ENCODE results near the gene RFC2.
"Not testable (repeated sequence)": the region's sequence is repeated elsewhere in the genome, so short reads cannot be mapped to it uniquely, and the experiment has no call there.

RFC2 gene

DNA sequence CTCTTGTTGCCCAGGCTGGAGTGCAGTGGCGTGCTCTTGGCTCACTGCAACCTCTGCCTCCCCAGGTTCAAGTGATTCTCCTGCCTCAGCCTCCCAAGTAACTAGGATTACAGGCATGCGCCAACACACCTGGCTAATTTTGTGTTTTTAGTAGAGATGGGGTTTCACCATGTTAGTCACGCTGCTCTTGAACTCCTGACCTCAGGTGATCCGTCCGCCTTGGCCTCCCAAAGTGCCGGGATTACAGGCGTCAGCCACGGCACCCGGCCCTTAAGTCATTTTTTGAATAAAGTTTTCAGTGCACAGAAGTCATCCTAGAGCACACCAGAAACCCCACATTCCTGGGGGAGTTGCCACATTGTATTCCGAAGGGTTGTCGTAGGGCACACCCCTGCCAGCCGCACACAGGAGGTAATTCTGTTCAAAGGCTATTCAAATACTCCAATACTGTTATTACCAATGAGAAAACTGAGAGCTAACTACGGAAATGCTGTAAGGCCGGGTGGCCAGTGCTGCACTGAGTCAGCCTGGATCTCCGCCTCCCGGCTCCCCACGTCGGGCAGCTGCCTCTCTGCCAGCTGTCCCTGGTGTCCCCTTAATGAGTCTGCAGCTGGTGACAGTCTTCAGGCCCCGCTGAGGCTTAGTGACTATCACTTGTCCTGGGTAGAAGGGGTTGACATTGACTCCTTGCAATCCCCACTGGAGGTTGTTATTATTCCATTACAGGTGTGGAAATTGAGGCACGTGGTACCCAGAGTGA is 8.6 kb upstream of the RFC2 start:
- peaks cover 27% of the 10 kb centered on the region for H3K4me1 ChIP-seq (ENCODE audit: control insufficient read depth, insufficient read depth, low read length, poor library complexity, severe bottlenecking)
- no peaks in the 10 kb centered on the region for H3K9me3 ChIP-seq (ENCODE audit: control insufficient read depth, low read length)
- 87 to 91% methylated on average over 17 to 18 of the region's 20 CpGs for WGBS, 2 experiments (ENCODE audit: insufficient coverage in 2 of 2)
- no peaks in the 10 kb centered on the region for H3K36me3 ChIP-seq (ENCODE audit: control insufficient read depth, insufficient read depth, low read length)
- H3K4me3 ChIP-seq (ENCODE audit: extremely low read depth, insufficient read depth, low read length, poor library complexity, severe bottlenecking): no peak overlapping the region
- H3K27ac ChIP-seq (ENCODE audit: low read depth, low read length, severe bottlenecking): no peak overlapping the region

DNA sequence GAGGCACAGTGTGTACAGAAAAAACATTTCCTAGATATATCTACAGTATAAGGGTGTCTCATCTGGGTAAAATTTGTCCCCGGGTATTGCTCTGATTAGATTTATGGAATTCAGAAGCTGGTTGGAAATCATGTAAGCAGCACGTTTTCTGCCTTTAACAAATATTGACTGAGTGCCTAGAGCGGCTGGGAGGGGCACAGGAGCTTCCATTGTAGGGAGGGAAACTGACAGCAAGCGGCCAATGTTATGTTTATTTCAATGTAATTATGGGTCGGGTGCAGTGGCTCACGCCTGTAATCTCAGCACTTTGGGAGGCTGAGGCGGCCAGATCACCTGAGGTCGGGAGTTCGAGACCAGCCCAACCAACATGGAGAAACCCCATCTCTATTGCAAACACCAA is 4.4 kb upstream of the RFC2 start:
- H3K4me1 ChIP-seq (ENCODE audit: control insufficient read depth, insufficient read depth, low read length, poor library complexity, severe bottlenecking): peaks cover 16% of the 10 kb centered on the region
- WGBS, 2 experiments (ENCODE audit: insufficient coverage in 2 of 2): 77 to 92% methylated on average over 5 to 6 of the region's 9 CpGs
- no peaks in the 10 kb centered on the region for H3K9me3 ChIP-seq (ENCODE audit: control insufficient read depth, low read length)
- H3K36me3 ChIP-seq (ENCODE audit: control insufficient read depth, insufficient read depth, low read length): no peaks in the 10 kb centered on the region
- no peak overlapping the region for H3K27ac ChIP-seq (ENCODE audit: low read depth, low read length, severe bottlenecking)
- no peak overlapping the region for H3K4me3 ChIP-seq (ENCODE audit: extremely low read depth, insufficient read depth, low read length, poor library complexity, severe bottlenecking)

- H3K27ac ChIP-seq (ENCODE audit: low read depth, low read length, severe bottlenecking): no peak overlapping the region
- H3K36me3 ChIP-seq (ENCODE audit: control insufficient read depth, insufficient read depth, low read length): peaks cover 10% of the 10 kb centered on the region
- no peak overlapping the region for H3K4me3 ChIP-seq (ENCODE audit: extremely low read depth, insufficient read depth, low read length, poor library complexity, severe bottlenecking)
- 91 to 96% methylated on average over 6 to 11 of the region's 12 CpGs for WGBS, 2 experiments (ENCODE audit: insufficient coverage in 2 of 2)
- no peaks in the 10 kb centered on the region for H3K9me3 ChIP-seq (ENCODE audit: control insufficient read depth, low read length)
- H3K4me1 ChIP-seq (ENCODE audit: control insufficient read depth, insufficient read depth, low read length, poor library complexity, severe bottlenecking): peaks cover 13% of the 10 kb centered on the region
Observed at GRCh38 chr7:74256491-74257408, 2.6 kb upstream of the RFC2 start.

GRCh38 chr7:74255461-74255860 is 1.3 kb upstream of the RFC2 start:
- H3K4me1 ChIP-seq (ENCODE audit: control insufficient read depth, insufficient read depth, low read length, poor library complexity, severe bottlenecking): peaks cover 13% of the 10 kb centered on the region
- WGBS, 2 experiments (ENCODE audit: insufficient coverage in 2 of 2): 98 to 100% methylated on average over 5 of the region's 6 CpGs
- peaks cover 20% of the 10 kb centered on the region for H3K36me3 ChIP-seq (ENCODE audit: control insufficient read depth, insufficient read depth, low read length)
- not testable (repeated sequence) for H3K9me3 ChIP-seq (ENCODE audit: control insufficient read depth, low read length); H3K27ac ChIP-seq (ENCODE audit: low read depth, low read length, severe bottlenecking)
- H3K4me3 ChIP-seq (ENCODE audit: extremely low read depth, insufficient read depth, low read length, poor library complexity, severe bottlenecking): peak overlapping the region; percentile 70

- Histone ChIP-seq H3K36me3 (ENCODE audit: control insufficient read depth, insufficient read depth, low read length) (peaks cover 25% of the 10 kb centered on the region), H3K4me1 (ENCODE audit: control insufficient read depth, insufficient read depth, low read length, poor library complexity, severe bottlenecking) (peaks cover 13% of the 10 kb centered on the region), H3K4me3 (ENCODE audit: extremely low read depth, insufficient read depth, low read length, poor library complexity, severe bottlenecking) (peak overlapping the region; percentile 70), H3K27ac (ENCODE audit: low read depth, low read length, severe bottlenecking) (peak overlapping the region; percentile 89), H3K9me3 (ENCODE audit: control insufficient read depth, low read length) (no peaks in the 10 kb centered on the region)
- 34 to 37% methylated on average over 18 of the region's 20 CpGs for WGBS, 2 experiments (ENCODE audit: insufficient coverage in 2 of 2)
Observed at GRCh38 chr7:74254858-74255379, 720 bp upstream of the RFC2 start.

DNA sequence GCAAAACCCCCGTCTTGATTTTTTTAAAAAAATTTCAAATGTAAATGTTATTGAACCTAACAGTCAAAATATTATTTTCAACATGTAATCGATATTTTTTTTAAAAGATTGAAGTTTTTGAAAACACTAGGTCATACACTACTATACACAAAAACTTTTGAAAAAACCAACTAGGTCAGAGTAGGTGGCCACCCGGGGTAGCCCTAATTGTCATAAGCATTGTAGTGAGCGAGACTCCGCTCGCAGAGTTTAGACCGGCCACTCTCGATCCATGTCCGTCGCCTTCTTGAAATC is 417 bp downstream of the RFC2 start:
- Histone ChIP-seq H3K4me3 (ENCODE audit: extremely low read depth, insufficient read depth, low read length, poor library complexity, severe bottlenecking) (peak overlapping the region; percentile 70), H3K36me3 (ENCODE audit: control insufficient read depth, insufficient read depth, low read length) (peaks cover 37% of the 10 kb centered on the region), H3K9me3 (ENCODE audit: control insufficient read depth, low read length) (no peaks in the 10 kb centered on the region), H3K27ac (ENCODE audit: low read depth, low read length, severe bottlenecking) (peak overlapping the region; percentile 89), H3K4me1 (ENCODE audit: control insufficient read depth, insufficient read depth, low read length, poor library complexity, severe bottlenecking) (peaks cover 13% of the 10 kb centered on the region)
- WGBS, 2 experiments (ENCODE audit: insufficient coverage in 2 of 2): 0% methylated on average over 8 of the region's 10 CpGs

- peaks cover 9% of the 10 kb centered on the region for H3K4me1 ChIP-seq (ENCODE audit: control insufficient read depth, insufficient read depth, low read length, poor library complexity, severe bottlenecking)
- H3K4me3 ChIP-seq (ENCODE audit: extremely low read depth, insufficient read depth, low read length, poor library complexity, severe bottlenecking): peak overlapping the region; percentile 70
- WGBS, 2 experiments (ENCODE audit: insufficient coverage in 2 of 2): 85 to 88% methylated on average over 7 of the region's 7 CpGs
- H3K27ac ChIP-seq (ENCODE audit: low read depth, low read length, severe bottlenecking): no peak overlapping the region
- no peaks in the 10 kb centered on the region for H3K9me3 ChIP-seq (ENCODE audit: control insufficient read depth, low read length)
- peaks cover 41% of the 10 kb centered on the region for H3K36me3 ChIP-seq (ENCODE audit: control insufficient read depth, insufficient read depth, low read length)
Observed at GRCh38 chr7:74253331-74253730, 868 bp downstream of the RFC2 start.

- no peaks in the 10 kb centered on the region for H3K9me3 ChIP-seq (ENCODE audit: control insufficient read depth, low read length)
- H3K4me1 ChIP-seq (ENCODE audit: control insufficient read depth, insufficient read depth, low read length, poor library complexity, severe bottlenecking): peaks cover 7% of the 10 kb centered on the region
- H3K36me3 ChIP-seq (ENCODE audit: control insufficient read depth, insufficient read depth, low read length): peaks cover 46% of the 10 kb centered on the region
- WGBS, 2 experiments (ENCODE audit: insufficient coverage in 2 of 2): 90 to 100% methylated on average over 4 of the region's 5 CpGs
- H3K4me3 ChIP-seq (ENCODE audit: extremely low read depth, insufficient read depth, low read length, poor library complexity, severe bottlenecking): no peak overlapping the region
- H3K27ac ChIP-seq (ENCODE audit: low read depth, low read length, severe bottlenecking): no peak overlapping the region
Observed at GRCh38 chr7:74252893-74253292, 1.3 kb downstream of the RFC2 start.

DNA sequence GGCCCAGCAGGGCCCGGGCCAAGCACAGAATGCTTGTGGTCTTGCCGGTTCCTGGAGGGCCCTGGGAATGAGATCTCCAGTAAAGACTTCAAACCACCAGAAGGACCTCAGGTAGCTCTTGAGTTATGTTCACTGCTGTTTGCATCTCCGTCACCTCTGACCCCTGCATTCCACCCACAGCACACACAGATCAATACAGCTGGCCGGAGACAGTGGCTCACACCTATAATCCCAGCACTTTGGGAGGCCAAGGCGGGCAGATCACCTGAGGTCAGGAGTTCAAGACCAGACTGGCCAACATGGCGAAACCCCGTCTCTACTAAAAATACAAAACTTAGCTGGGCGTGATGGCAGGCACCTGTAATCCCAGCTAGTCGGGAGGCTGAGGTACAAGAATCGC is 5.1 kb downstream of the RFC2 start:
- WGBS, 2 experiments (ENCODE audit: insufficient coverage in 2 of 2): 87 to 98% methylated on average over 6 to 7 of the region's 10 CpGs
- H3K4me1 ChIP-seq (ENCODE audit: control insufficient read depth, insufficient read depth, low read length, poor library complexity, severe bottlenecking); H3K9me3 ChIP-seq (ENCODE audit: control insufficient read depth, low read length); H3K4me3 ChIP-seq (ENCODE audit: extremely low read depth, insufficient read depth, low read length, poor library complexity, severe bottlenecking); H3K27ac ChIP-seq (ENCODE audit: low read depth, low read length, severe bottlenecking): not testable (repeated sequence)
- H3K36me3 ChIP-seq (ENCODE audit: control insufficient read depth, insufficient read depth, low read length): peaks cover 76% of the 10 kb centered on the region

DNA sequence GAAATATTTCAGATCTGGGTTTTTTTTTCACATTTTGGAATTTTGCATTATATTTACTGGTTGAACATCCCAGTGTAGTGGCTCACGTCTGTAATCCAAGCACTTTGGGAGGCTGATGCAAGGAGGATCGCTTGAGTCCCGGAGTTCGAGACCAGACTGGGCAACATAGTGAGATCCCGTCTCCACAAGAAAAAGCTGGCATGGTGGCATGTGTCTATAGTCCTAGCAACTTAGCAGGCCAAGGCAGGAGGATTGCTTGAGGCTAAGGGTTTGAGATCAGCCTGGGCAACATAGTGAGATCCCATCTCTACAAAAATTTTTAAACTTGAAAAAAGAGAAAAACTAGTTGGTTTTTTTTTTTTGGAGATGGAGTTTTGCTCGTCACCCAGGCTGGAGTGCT is 6.0 kb downstream of the RFC2 start:
- Histone ChIP-seq H3K27ac (ENCODE audit: low read depth, low read length, severe bottlenecking) (no peak overlapping the region), H3K9me3 (ENCODE audit: control insufficient read depth, low read length) (no peaks in the 10 kb centered on the region), H3K4me3 (ENCODE audit: extremely low read depth, insufficient read depth, low read length, poor library complexity, severe bottlenecking) (no peak overlapping the region), H3K4me1 (ENCODE audit: control insufficient read depth, insufficient read depth, low read length, poor library complexity, severe bottlenecking) (peaks cover 4% of the 10 kb centered on the region), H3K36me3 (ENCODE audit: control insufficient read depth, insufficient read depth, low read length) (peaks cover 85% of the 10 kb centered on the region)
- 97 to 100% methylated on average over 5 to 6 of the region's 6 CpGs for WGBS, 2 experiments (ENCODE audit: insufficient coverage in 2 of 2)

Measured in mesodermal cell (in vitro differentiated cells).